Kidney (tissue), 14 donors: ENCODE data around the gene USP24. TPM values are rescaled to one million over a fixed set of nuclear protein-coding genes. Genes with fewer than 3 reads are reported as not detected.

Experiments used
- DNase-seq, 5 donors: peaks; one replicate each; pipeline ENCODE4 v3.0.0-alpha.2; 2013 to 2020
- FAIRE-seq: peaks from 2 replicates; lab custom pipeline; 2012; peaks lifted over from hg19 to GRCh38; lab: Jason Lieb, UNC
- H3K27ac ChIP-seq, 2 donors: one replicate each; pipeline ENCODE4 v1.7.0; 2013; ENCODE audit warnings: low read depth in 2 of 2, low read length in 2 of 2, inconsistent platforms in 1 of 2
- H3K27me3 ChIP-seq: one replicate; pipeline ENCODE4 v1.7.1; 2013; ENCODE audit warnings: low read length, inconsistent platforms; ENCODE audit not compliant: control insufficient read depth, insufficient read depth
- H3K36me3 ChIP-seq, 3 donors: one replicate each; pipeline versions ENCODE4 v1.7.0 to v1.7.1; 2013; ENCODE audit warnings: low read length in 3 of 3, control low read depth in 1 of 3, inconsistent platforms in 1 of 3; ENCODE audit not compliant: insufficient read depth in 3 of 3, control insufficient read depth in 2 of 3
- H3K4me1 ChIP-seq, 3 donors: one replicate each; pipeline versions ENCODE4 v1.7.0 to v1.7.1; 2013; ENCODE audit warnings: low read length in 3 of 3, inconsistent platforms in 1 of 3, low read depth in 1 of 3; ENCODE audit not compliant: control insufficient read depth in 2 of 3, insufficient read depth in 2 of 3
- H3K4me3 ChIP-seq, 3 donors: one replicate each; pipeline versions ENCODE4 v1.7.0 to v1.8.1; 2013; ENCODE audit warnings: low read length in 3 of 3, control low read depth in 1 of 3, inconsistent platforms in 1 of 3
- H3K9ac ChIP-seq, 3 donors: one replicate each; pipeline versions ENCODE4 v1.7.0 to v1.7.1; 2013; ENCODE audit warnings: low read length in 3 of 3, control low read depth in 1 of 3, inconsistent platforms in 1 of 3
- H3K9me3 ChIP-seq, 3 donors: one replicate each; pipeline versions ENCODE4 v1.7.0 to v1.7.1; 2013; ENCODE audit warnings: low read length in 3 of 3, control low read depth in 1 of 3, inconsistent platforms in 1 of 3; ENCODE audit not compliant: control insufficient read depth in 2 of 3, insufficient read depth in 1 of 3
- intact Hi-C: fragments of 100-400 bp; cut with DNase I; formaldehyde crosslinking; loops from one replicate; pipeline ENCODE4 v1.11.1; 2022
- polyA plus RNA-seq: library from polyadenylated mRNA; stranded (reverse); fragments of 350-450 nt; fragmentation: Illumina TruSeq; extraction: RNeasy Lipid Tissue Mini Kit (QIAGEN cat#74804); gene quantifications from one replicate; pipeline ENCODE4 v1.2.3, GENCODE V29; 2014; ENCODE audit warnings: low read depth, low replicate concordance; ENCODE audit not compliant: insufficient read depth
- total RNA-seq: library from RNA; stranded (reverse); fragmentation: NEBNext Ultra II Directional; extraction: Animal tissue kit (Norgen Biotek cat#: 25700); gene quantifications from one replicate; pipeline ENCODE4 v1.2.1, GENCODE V29; 2021
- TF ChIP-seq, protein P1 (sequence below): IDR thresholded peaks from 3 replicates; pipeline ENCODE4 v1.5.1; 2012; ENCODE audit warnings: mild to moderate bottlenecking, moderate library complexity, borderline replicate concordance; ENCODE audit not compliant: insufficient read depth; ENCODE audit errors: extremely low read depth
- donor health status: control.
- donor health status: control.
- donor health status: control.
- donor health status: control.
- donor health status: control.
- donor health status: DM: yes; HTN: yes; CAD: no.
- donor health status: Normal renal cell carcinoma (clear cell type).

Gene USP24
- total and polyA plus RNA-seq, 2 donors from 2014 or later: 10.1 to 49.2 TPM

DNA sequence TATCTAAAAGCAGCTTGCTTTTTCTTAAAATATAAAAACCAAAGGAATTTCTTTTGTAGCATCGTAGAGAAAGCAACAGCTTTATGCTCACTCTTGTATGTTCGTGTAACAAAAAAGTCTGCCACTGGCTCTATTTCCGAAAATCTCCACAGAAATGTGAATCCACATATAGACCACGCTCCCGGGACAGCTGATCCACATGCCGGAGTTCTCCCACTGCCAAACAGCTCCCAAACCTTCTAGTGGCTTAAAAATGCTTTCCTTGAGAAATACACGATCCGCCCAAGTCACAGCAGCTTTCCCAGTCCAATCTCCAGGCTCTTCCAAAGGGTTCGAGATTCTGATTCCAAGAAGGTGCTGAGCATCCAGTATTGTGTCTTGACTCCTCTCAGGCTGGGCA lies 146.5 kb downstream of the USP24 start:
- TF ChIP-seq, protein P1, sequence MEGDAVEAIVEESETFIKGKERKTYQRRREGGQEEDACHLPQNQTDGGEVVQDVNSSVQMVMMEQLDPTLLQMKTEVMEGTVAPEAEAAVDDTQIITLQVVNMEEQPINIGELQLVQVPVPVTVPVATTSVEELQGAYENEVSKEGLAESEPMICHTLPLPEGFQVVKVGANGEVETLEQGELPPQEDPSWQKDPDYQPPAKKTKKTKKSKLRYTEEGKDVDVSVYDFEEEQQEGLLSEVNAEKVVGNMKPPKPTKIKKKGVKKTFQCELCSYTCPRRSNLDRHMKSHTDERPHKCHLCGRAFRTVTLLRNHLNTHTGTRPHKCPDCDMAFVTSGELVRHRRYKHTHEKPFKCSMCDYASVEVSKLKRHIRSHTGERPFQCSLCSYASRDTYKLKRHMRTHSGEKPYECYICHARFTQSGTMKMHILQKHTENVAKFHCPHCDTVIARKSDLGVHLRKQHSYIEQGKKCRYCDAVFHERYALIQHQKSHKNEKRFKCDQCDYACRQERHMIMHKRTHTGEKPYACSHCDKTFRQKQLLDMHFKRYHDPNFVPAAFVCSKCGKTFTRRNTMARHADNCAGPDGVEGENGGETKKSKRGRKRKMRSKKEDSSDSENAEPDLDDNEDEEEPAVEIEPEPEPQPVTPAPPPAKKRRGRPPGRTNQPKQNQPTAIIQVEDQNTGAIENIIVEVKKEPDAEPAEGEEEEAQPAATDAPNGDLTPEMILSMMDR: no peak
- Histone ChIP-seq H3K27ac (no peak overlapping the region), H3K4me3 (no peak overlapping the region), H3K36me3 (peaks cover 18 to 54% (median 37%) of the 10 kb centered on the region in 3 donors), H3K9me3 (no peaks in the 10 kb centered on the region), H3K9ac (no peak overlapping the region), H3K4me1 (peaks cover 0 to 6% (median 4%) of the 10 kb centered on the region in 3 donors), H3K27me3 (no peaks in the 10 kb centered on the region)
- DNase-seq (peak in 1 of 5 donors; percentile 4), FAIRE-seq (no peak)
- intact Hi-C loops: no loop called here

GRCh38 chr1:55067914-55068313 lies 147.2 kb downstream of the USP24 start:
- intact Hi-C loops: no loop called here
- Histone ChIP-seq H3K4me3 (no peak overlapping the region), H3K27ac (no peak overlapping the region), H3K9ac (no peak overlapping the region), H3K27me3 (no peaks in the 10 kb centered on the region), H3K9me3 (no peaks in the 10 kb centered on the region), H3K4me1 (peaks cover 0 to 6% (median 4%) of the 10 kb centered on the region in 3 donors), H3K36me3 (peaks cover 15 to 47% (median 33%) of the 10 kb centered on the region in 3 donors)
- DNase-seq: no peak
- no peak for FAIRE-seq
- TF ChIP-seq, protein P1: no peak

DNA sequence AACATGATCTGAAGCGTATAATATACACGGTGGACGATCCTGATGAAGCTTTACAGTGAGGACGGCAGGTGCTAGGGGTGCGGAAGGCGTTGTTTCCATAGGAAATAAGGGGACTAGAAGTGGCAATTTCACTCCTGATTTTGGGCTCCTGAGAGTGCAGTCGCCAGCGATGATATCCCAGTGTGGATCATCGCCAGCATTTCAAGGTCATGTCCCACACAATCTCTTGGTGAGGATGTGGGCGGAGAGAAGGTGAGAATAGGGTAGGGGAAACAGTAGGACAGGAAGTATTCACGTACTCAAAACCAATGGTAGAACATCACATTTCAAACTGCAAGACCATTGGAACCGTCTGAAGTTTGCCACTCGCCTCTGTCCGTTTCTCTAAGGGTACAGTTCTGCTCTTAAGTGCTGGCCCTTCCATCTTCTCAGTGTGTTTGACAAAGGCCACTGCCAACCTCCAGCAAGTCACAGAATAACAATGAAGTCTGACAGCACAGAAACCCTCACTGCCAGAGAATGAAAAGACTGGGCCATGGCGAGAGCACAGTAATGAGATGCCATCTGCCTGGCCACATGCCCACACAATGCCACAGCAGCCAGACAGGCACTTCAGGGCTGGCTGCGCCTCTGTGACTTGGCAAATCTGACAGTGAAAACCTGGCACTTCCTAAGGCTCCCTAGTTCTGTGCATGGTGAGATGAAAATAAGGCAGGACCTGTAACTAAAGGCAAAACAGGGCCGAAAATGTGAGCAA lies 148.0 kb downstream of the USP24 start:
- Histone ChIP-seq H3K27ac (no peak overlapping the region), H3K36me3 (peaks cover 14 to 40% (median 31%) of the 10 kb centered on the region in 3 donors), H3K4me1 (peaks cover 0 to 6% (median 4%) of the 10 kb centered on the region in 3 donors), H3K9ac (no peak overlapping the region), H3K27me3 (no peaks in the 10 kb centered on the region), H3K9me3 (no peaks in the 10 kb centered on the region), H3K4me3 (no peak overlapping the region)
- TF ChIP-seq, protein P1: no peak
- no peak for DNase-seq
- no peak for FAIRE-seq
- intact Hi-C loops: no loop called here
